ENCODE results near the gene CLSTN1. TPM values are rescaled to one million over a fixed set of nuclear protein-coding genes. Genes with fewer than 3 reads are reported as not detected.

CLSTN1 gene
- total RNA-seq, 1 experiment from 2014 or later, result 143 TPM

- TF ChIP-seq TCF7L2 (IDR thresholded peaks at IDR 0.05; ENCODE audit: low read depth, low read length), result no peak
- no peak for TF ChIP-seq REST (IDR thresholded peaks at IDR 0.05; ENCODE audit: insufficient read depth in 1 of 2, low read depth in 2 of 2, low read length in 1 of 2)
- TF ChIP-seq, protein P1, sequence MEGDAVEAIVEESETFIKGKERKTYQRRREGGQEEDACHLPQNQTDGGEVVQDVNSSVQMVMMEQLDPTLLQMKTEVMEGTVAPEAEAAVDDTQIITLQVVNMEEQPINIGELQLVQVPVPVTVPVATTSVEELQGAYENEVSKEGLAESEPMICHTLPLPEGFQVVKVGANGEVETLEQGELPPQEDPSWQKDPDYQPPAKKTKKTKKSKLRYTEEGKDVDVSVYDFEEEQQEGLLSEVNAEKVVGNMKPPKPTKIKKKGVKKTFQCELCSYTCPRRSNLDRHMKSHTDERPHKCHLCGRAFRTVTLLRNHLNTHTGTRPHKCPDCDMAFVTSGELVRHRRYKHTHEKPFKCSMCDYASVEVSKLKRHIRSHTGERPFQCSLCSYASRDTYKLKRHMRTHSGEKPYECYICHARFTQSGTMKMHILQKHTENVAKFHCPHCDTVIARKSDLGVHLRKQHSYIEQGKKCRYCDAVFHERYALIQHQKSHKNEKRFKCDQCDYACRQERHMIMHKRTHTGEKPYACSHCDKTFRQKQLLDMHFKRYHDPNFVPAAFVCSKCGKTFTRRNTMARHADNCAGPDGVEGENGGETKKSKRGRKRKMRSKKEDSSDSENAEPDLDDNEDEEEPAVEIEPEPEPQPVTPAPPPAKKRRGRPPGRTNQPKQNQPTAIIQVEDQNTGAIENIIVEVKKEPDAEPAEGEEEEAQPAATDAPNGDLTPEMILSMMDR (IDR thresholded peaks at IDR 0.05), result peak; percentile 87
- no peak overlapping the region for H3K4me3 ChIP-seq (ENCODE audit: low read depth in 2 of 2, low read length in 2 of 2)
- H3K4me1 ChIP-seq (ENCODE audit: control insufficient read depth, insufficient read depth, low read length), result no peaks in the 10 kb centered on the region
- DNase-seq (ENCODE audit: low read depth, low spot score) (peak; percentile 55), ATAC-seq (peak; percentile 72; the same call in 1 of the 2 replicates)
- CTCF ChIA-PET, result interaction anchor here (0.6 to 2.3 kb wide), 8 partner anchors 25 to 203 kb away, joined by 3 to 17 read pairs (median 4); no protein-coding TSS in a partner anchor
- no peaks in the 10 kb centered on the region for H3K36me3 ChIP-seq (ENCODE audit: control insufficient read depth, insufficient read depth, low read length)
- in situ Hi-C loops (cut with HindIII; ENCODE audit: low pct_unique_long_range_greater_than_20kb, low sequenced_read_pairs), result no loop called here
- H3K9me3 ChIP-seq (ENCODE audit: control insufficient read depth, insufficient read depth, low read depth, low read length), result no peaks in the 10 kb centered on the region
- intact Hi-C loops (cut with micrococcal nuclease; ENCODE audit: unreplicated experiment), result loop anchor here (1.0 kb wide), 1 partner anchor 83 kb away; no protein-coding TSS in a partner anchor
- BruUV-seq (replicated peaks), result no TSS peak
- no peaks in the 10 kb centered on the region for H3K27me3 ChIP-seq (ENCODE audit: control insufficient read depth, insufficient read depth, low read length)
- POLR2A ChIA-PET, result interaction anchor here (0.6 kb wide), 3 partner anchors 10 to 580 kb away, joined by 3 to 9 read pairs (median 3); no protein-coding TSS in a partner anchor
- no peak overlapping the region for H3K27ac ChIP-seq (ENCODE audit: low read length)
These were observed 39.1 kb downstream of the CLSTN1 start for GRCh38 chr1:9784508-9785133.

DNA sequence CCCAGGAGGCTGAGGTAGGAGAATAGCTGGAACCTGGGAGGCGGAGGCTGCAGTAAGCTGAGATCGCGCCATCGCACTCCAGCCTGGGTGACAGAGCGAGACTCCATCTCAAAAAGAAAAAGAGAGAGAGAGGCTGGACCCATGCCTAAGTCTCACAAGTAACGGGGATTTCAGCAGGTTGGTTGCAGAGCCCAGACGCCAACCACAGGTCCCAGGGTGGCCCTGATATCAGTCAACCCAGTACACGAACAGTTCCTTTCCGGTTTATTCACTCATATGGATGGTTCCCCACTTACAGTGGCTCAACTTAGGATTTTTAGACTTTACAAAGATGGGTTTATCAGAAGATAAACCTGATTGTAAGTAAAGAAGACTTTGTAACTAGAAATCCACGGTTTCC, 40.9 kb downstream of the CLSTN1 start:
- H3K9me3 ChIP-seq (ENCODE audit: control insufficient read depth, insufficient read depth, low read depth, low read length), result no peaks in the 10 kb centered on the region
- H3K4me1 ChIP-seq (ENCODE audit: control insufficient read depth, insufficient read depth, low read length), result no peaks in the 10 kb centered on the region
- in situ Hi-C loops (cut with HindIII; ENCODE audit: low pct_unique_long_range_greater_than_20kb, low sequenced_read_pairs) (no loop called here), intact Hi-C loops (cut with micrococcal nuclease; ENCODE audit: unreplicated experiment) (no loop called here)
- H3K36me3 ChIP-seq (ENCODE audit: control insufficient read depth, insufficient read depth, low read length), result no peaks in the 10 kb centered on the region
- TF ChIP-seq REST (IDR thresholded peaks at IDR 0.05; ENCODE audit: insufficient read depth in 1 of 2, low read depth in 2 of 2, low read length in 1 of 2) (no peak), POLR2AphosphoS5 (IDR thresholded peaks at IDR 0.05; ENCODE audit: low read depth, low read length) (no peak), SIN3A (IDR thresholded peaks at IDR 0.05; ENCODE audit: borderline replicate concordance, insufficient read depth, low read depth, low read length) (no peak)
- no peak overlapping the region for H3K27ac ChIP-seq (ENCODE audit: low read length)
- no peak overlapping the region for H3K4me3 ChIP-seq (ENCODE audit: low read depth in 2 of 2, low read length in 2 of 2)
- no TSS peak for BruUV-seq (replicated peaks)
- no peaks in the 10 kb centered on the region for H3K27me3 ChIP-seq (ENCODE audit: control insufficient read depth, insufficient read depth, low read length)
- ATAC-seq, result no peak
- CTCF ChIA-PET, result no interaction called here
- DNase-seq (ENCODE audit: low read depth, low spot score), result no peak
- POLR2A ChIA-PET, result interaction anchor here (0.6 kb wide), 1 partner anchor 675 kb away, joined by 5 read pairs; no protein-coding TSS in a partner anchor
